ENCODE measurements around the gene PRKCSH.
A peak's percentile ranks its signal among the peaks of the same experiment; 100 is the strongest.
"Not testable (repeated sequence)": the region's sequence is repeated elsewhere in the genome, so short reads cannot be mapped to it uniquely, and the experiment has no call there.

The PRKCSH gene

GRCh38 chr19:11405846-11406643, 29.4 kb upstream of the PRKCSH start:
- H3K27me3 ChIP-seq (replicated peaks; ENCODE audit: control insufficient read depth, insufficient read depth, low read length), result no peaks in the 10 kb centered on the region; the same call in 1 of the 2 replicates
- peak; percentile 49 for TF ChIP-seq CTCF (IDR thresholded peaks at IDR 0.05; ENCODE audit: insufficient read depth, low read length, poor library complexity, severe bottlenecking)
- no peak overlapping the region for H3K4me3 ChIP-seq (replicated peaks; ENCODE audit: low read depth, low read length)
- H3K36me3 ChIP-seq (ENCODE audit: control insufficient read depth, insufficient read depth, low read length), result no peaks in the 10 kb centered on the region
- DNase-seq (ENCODE audit: extremely low read depth, insufficient read length), result no peak

GRCh38 chr19:11406703-11407236, 28.7 kb upstream of the PRKCSH start:
- not testable (repeated sequence) for H3K4me3 ChIP-seq (replicated peaks; ENCODE audit: low read depth, low read length); H3K36me3 ChIP-seq (ENCODE audit: control insufficient read depth, insufficient read depth, low read length); DNase-seq (ENCODE audit: extremely low read depth, insufficient read length); H3K27me3 ChIP-seq (replicated peaks; ENCODE audit: control insufficient read depth, insufficient read depth, low read length)

GRCh38 chr19:11408591-11408990, 26.8 kb upstream of the PRKCSH start:
- Histone ChIP-seq H3K4me3 (replicated peaks; ENCODE audit: low read depth, low read length) (no peak overlapping the region), H3K36me3 (ENCODE audit: control insufficient read depth, insufficient read depth, low read length) (no peaks in the 10 kb centered on the region), H3K27me3 (replicated peaks; ENCODE audit: control insufficient read depth, insufficient read depth, low read length) (no peaks in the 10 kb centered on the region; the same call in 1 of the 2 replicates)
- no peak for DNase-seq (ENCODE audit: extremely low read depth, insufficient read length)
- TF ChIP-seq CTCF (IDR thresholded peaks at IDR 0.05; ENCODE audit: insufficient read depth, low read length, poor library complexity, severe bottlenecking), result no peak

- Histone ChIP-seq H3K36me3 (ENCODE audit: control insufficient read depth, insufficient read depth, low read length) (no peaks in the 10 kb centered on the region), H3K27me3 (replicated peaks; ENCODE audit: control insufficient read depth, insufficient read depth, low read length) (no peaks in the 10 kb centered on the region; the same call in 1 of the 2 replicates), H3K4me3 (replicated peaks; ENCODE audit: low read depth, low read length) (no peak overlapping the region)
- no peak for TF ChIP-seq CTCF (IDR thresholded peaks at IDR 0.05; ENCODE audit: insufficient read depth, low read length, poor library complexity, severe bottlenecking)
- DNase-seq (ENCODE audit: extremely low read depth, insufficient read length), result no peak
Measured at GRCh38 chr19:11410682-11411081, 24.8 kb upstream of the PRKCSH start.

GRCh38 chr19:11414544-11414943, 20.9 kb upstream of the PRKCSH start:
- Histone ChIP-seq H3K27me3 (replicated peaks; ENCODE audit: control insufficient read depth, insufficient read depth, low read length) (no peaks in the 10 kb centered on the region; the same call in 1 of the 2 replicates), H3K4me3 (replicated peaks; ENCODE audit: low read depth, low read length) (no peak overlapping the region), H3K36me3 (ENCODE audit: control insufficient read depth, insufficient read depth, low read length) (no peaks in the 10 kb centered on the region)
- TF ChIP-seq CTCF (IDR thresholded peaks at IDR 0.05; ENCODE audit: insufficient read depth, low read length, poor library complexity, severe bottlenecking), result no peak
- no peak for DNase-seq (ENCODE audit: extremely low read depth, insufficient read length)

GRCh38 chr19:11416346-11417052, 18.9 kb upstream of the PRKCSH start:
- TF ChIP-seq CTCF (IDR thresholded peaks at IDR 0.05; ENCODE audit: insufficient read depth, low read length, poor library complexity, severe bottlenecking), result no peak

More at GRCh38 chr19:11416346-11417052, 18.9 kb upstream of the PRKCSH start:
- no peaks in the 10 kb centered on the region for H3K36me3 ChIP-seq (ENCODE audit: control insufficient read depth, insufficient read depth, low read length)
- no peak overlapping the region for H3K4me3 ChIP-seq (replicated peaks; ENCODE audit: low read depth, low read length)
- DNase-seq (ENCODE audit: extremely low read depth, insufficient read length), result no peak
- H3K27me3 ChIP-seq (replicated peaks; ENCODE audit: control insufficient read depth, insufficient read depth, low read length), result peaks cover 2% of the 10 kb centered on the region; the same call in 1 of the 2 replicates

Measured in GM06990 (cell line).